Measurements from ENCODE around the gene BPIFB4.
"Not testable (repeated sequence)": the region's sequence is repeated elsewhere in the genome, so short reads cannot be mapped to it uniquely, and the experiment has no call there.

BPIFB4 gene

DNA sequence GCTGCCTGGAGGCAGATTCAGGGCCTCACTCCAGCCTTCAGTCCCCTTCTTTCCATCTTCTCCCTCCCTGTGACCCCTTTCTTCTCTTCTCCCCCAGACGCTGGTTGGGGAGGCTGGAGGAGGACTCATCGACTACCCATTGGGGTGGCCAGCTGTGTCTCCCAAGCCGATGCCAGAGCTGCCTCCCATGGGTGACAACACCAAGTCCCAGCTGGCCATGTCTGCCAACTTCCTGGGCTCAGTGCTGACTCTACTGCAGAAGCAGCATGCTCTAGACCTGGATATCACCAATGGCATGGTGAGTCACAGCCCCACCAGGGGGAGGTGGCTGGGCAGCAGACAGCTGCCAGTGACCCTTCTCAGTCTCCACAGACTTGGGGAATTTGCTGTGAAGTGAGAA, 12.9 kb downstream of the BPIFB4 start:
- DNase-seq (ENCODE audit: low read depth in 2 of 2), result no peak
- TF ChIP-seq, protein P1, sequence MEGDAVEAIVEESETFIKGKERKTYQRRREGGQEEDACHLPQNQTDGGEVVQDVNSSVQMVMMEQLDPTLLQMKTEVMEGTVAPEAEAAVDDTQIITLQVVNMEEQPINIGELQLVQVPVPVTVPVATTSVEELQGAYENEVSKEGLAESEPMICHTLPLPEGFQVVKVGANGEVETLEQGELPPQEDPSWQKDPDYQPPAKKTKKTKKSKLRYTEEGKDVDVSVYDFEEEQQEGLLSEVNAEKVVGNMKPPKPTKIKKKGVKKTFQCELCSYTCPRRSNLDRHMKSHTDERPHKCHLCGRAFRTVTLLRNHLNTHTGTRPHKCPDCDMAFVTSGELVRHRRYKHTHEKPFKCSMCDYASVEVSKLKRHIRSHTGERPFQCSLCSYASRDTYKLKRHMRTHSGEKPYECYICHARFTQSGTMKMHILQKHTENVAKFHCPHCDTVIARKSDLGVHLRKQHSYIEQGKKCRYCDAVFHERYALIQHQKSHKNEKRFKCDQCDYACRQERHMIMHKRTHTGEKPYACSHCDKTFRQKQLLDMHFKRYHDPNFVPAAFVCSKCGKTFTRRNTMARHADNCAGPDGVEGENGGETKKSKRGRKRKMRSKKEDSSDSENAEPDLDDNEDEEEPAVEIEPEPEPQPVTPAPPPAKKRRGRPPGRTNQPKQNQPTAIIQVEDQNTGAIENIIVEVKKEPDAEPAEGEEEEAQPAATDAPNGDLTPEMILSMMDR (IDR thresholded peaks at IDR 0.05; ENCODE audit: low read depth, low read length), result no peak

DNA sequence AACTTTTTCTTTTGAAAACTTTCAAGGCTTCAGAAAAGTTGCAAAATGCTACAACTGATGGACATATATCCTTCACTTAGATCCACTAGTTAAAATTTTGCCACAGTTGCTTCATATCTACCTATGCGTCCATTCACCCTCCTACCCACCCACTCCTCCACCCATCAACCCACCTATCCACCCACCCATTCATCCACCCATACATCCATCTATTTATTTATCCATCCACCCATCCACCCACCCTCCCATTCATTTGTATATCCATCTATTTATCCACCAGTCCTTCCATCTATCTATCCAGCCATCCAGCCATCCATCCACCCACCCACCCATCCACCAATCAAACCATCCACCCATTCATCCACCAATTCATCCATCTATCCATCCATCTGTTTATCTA, 13.6 kb downstream of the BPIFB4 start:
- TF ChIP-seq, protein P1 (IDR thresholded peaks at IDR 0.05; ENCODE audit: low read depth, low read length), result no peak
- DNase-seq (ENCODE audit: low read depth in 2 of 2), result no peak
- no peak overlapping the region for H3K4me3 ChIP-seq (replicated peaks in 1 of 2; ENCODE audit: low read depth in 2 of 2, low read length in 2 of 2)

More for the DNA sequence above, 12.9 kb downstream of the BPIFB4 start:
- H3K4me3 ChIP-seq (replicated peaks in 1 of 2; ENCODE audit: low read depth in 2 of 2, low read length in 2 of 2), result no peak overlapping the region

DNA sequence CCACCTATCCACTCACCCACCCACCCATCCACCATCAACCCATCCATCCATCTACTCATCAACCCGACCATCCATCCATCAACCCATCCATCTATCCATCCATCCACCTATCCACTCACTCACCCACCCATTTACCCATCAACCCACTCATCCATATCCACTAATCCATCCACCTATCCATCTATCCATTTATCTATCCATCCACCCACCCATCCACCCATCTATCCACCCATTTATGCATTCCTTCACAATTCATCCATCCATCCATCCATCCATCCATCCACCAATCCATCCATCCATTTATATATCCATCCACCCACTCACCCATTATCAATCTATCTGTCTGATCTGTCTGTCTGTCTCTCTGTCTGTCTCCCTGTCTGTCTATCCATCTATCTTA, 14.1 kb downstream of the BPIFB4 start:
- no peak overlapping the region for H3K4me3 ChIP-seq (replicated peaks in 1 of 2; ENCODE audit: low read depth in 2 of 2, low read length in 2 of 2)
- TF ChIP-seq, protein P1 (IDR thresholded peaks at IDR 0.05; ENCODE audit: low read depth, low read length), result no peak
- DNase-seq (ENCODE audit: low read depth in 2 of 2), result no peak

DNA sequence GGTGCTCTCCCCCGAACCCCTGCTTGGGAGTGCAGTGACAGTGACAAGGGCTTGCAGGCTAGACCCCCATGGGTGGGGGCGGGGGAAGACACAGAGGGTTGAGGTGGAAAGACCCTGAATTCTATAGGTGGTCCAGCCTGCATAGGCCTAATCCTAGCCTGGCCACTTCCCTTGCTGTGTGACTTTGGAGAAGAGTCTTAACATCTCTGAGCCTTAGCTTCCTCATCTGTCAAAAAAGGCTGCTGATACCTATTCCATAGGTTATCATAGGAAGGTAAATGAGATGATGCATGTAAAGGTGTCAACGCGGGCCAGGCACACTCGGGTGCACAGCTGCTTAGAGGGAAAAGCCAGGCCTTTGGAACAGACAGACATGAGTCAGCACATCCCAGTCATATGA, 15.8 kb downstream of the BPIFB4 start:
- no peak overlapping the region for H3K4me3 ChIP-seq (replicated peaks in 1 of 2; ENCODE audit: low read depth in 2 of 2, low read length in 2 of 2)
- TF ChIP-seq, protein P1 (IDR thresholded peaks at IDR 0.05; ENCODE audit: low read depth, low read length), result no peak
- no peak for DNase-seq (ENCODE audit: low read depth in 2 of 2)

DNA sequence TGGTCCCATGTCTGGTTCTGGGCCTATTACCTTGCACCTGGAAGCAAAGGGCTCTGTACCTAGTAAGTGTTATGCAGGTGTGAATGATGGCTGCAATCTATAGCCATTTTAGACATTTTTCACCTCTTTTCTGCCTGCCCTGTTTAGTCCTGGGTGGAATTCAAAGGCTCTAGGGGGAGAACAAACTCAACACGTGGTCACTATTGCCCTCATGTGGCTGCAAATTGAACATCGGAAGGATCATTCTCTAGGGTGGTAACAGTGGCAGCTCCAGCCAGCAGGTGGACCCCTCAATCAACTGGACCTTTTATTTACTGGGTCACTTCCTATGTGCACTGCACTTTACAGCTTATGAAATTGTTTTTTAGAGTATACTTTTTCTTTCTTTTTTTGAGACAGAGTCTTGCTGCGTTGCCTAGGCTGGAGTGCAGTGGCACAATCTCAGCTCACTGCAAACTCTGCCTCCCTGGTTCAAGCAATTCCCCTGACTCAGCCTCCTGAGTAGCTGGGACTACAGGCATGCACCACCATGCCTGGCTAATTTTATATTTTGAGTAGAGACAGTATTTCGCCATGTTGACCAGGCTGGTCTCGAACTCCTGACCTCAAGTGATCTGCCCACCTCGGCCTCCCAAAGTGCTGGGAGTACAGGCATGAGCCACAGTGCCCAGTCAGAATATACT, 16.6 kb downstream of the BPIFB4 start:
- H3K4me3 ChIP-seq (replicated peaks in 1 of 2; ENCODE audit: low read depth in 2 of 2, low read length in 2 of 2), result not testable (repeated sequence)
- DNase-seq (ENCODE audit: low read depth in 2 of 2), result peak; percentile 58 to 74
- TF ChIP-seq, protein P1 (IDR thresholded peaks at IDR 0.05; ENCODE audit: low read depth, low read length), result peak; percentile 66

DNA sequence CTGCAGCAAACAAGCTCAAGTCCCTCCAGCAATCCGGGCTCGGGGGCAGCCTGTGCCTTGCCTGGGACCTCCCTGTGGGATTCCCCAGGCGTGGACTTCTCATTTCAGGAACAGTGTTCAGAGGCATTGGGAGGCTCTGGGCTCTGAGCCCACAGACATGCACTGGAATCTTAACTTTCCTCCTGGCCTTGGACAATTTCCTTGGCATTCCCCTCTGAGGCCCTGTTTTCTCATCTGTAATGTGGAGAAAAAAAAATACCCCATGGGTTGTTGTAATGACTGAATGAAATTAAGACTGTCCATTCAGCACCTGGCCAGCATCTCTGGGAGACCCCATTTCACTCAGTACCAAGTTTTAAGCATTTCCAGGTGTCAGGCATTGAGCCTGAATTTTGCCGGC, 17.6 kb downstream of the BPIFB4 start:
- no peak overlapping the region for H3K4me3 ChIP-seq (replicated peaks in 1 of 2; ENCODE audit: low read depth in 2 of 2, low read length in 2 of 2)
- DNase-seq (ENCODE audit: low read depth in 2 of 2), result peak in 1 of 2 donors; percentile 17
- TF ChIP-seq, protein P1 (IDR thresholded peaks at IDR 0.05; ENCODE audit: low read depth, low read length), result no peak

All from cardiac fibroblast (primary cell).